NCI-H446 treated with DMSO at 0.1 percent for 48 hours (cell line): ENCODE results near the gene RBFOX2.

Source experiments
- DNase-seq: peaks from one replicate; lab custom pipeline; 2025; lab: John Stamatoyannopoulos, UW

The RBFOX2 gene

GRCh38 chr22:35973388-35973787, 55.2 kb downstream of the RBFOX2 start:
- DNase-seq: no peak

DNA sequence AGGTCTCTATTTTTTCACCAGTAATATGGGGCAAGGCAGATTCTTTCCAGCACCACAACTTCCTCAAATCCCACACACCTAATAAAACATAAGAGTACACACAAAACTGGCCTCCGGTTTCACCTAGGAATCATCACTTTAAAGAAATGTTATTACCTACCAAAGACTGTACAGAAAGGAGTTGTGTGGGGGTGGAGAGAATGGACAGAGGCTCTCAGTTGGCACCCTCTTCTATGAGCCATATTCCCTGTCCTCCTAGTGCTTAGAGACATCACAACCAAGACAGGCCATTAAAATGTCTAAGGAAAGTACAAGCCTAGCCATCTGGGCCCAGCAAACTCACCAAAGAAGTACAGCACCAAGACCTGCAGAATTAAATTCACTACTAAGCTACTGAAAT, 56.1 kb downstream of the RBFOX2 start:
- DNase-seq: no peak

DNA sequence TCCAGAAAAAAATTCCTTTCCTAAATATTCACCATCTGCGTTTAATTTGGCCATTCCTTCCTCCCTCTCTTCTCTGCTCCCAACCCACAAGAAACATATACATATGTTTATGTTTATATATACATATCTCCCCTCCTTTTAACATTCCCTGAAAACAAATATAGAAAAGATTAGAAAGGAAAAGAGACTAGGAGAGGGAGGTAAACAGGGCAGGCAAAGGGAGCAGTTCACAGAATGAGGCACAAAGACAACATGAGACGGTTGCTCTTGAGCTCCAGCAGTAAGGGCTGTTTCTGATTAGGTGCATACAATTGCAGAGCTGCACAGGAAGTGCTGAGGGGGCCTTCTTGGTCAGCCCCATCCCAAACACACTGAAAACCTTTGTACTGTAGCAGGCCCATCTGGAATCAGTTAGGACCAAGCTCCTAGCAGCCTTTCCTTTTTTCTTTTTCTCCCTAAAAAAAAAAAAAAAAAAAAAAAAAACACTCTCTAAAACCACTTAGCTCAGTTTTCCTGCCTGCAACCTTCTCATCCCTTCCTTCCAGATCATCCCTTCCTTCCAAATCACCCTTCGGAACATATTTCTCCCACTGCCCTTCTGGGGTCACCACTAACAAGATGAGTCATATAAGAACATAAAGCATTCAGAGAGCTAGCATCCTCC, 57.0 kb downstream of the RBFOX2 start:
- no peak for DNase-seq

DNA sequence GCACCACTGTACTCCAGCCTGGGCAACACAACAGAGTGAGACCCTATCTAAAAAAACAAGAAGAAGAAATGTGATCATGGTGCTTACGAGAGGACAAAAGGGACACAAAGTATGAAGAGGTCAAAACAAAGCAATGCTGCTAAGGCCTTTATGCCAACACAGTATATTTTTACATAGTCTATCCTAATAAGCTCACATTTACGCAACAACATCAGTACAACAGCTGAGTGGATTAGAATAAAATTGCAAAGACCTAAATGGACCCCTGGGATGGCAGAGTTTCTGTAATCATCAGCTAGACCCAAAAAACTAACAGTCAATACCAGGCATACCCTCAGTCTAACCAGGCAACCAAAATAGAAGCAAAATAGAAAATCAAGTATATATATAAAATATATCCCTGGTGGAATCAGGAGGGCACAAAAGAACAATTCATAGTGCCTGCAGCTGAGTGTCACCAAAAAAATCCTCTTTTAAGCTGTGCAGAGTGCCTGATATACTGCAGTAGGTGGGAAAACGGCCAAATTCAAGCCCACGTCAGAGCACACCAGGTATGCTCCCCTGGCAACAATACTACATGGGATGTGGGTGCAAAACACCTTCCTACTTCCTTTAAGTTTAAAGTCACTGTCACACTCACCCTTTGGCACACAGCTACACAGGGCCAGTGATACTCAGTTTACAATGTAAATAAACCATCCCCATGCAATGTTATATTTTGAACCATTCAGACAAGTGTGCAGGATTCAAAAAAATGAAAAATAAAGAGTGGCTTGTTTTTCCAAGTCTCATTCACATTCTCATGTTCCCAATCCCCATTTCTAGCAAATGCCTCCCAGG, 57.8 kb downstream of the RBFOX2 start:
- no peak for DNase-seq

DNA sequence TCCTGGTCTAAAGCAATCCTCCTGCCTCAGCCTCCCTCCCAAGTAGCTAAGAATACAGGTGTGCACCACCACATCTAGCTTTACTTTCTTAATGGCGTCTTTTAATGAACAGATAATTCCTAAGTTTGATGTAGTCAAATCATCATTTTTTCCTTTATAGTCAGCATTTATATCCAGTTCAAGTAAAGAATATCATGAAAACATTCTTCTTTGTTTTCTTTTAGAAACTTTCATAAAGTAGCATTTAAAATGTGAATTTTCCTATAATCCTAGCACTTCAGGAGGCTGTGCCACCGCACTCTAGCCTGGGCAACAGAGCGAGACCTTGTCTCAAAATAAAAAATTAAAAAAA, 61.6 kb downstream of the RBFOX2 start:
- no peak for DNase-seq

GRCh38 chr22:35966314-35967045, 62.1 kb downstream of the RBFOX2 start:
- no peak for DNase-seq

GRCh38 chr22:35963237-35963810, 65.3 kb downstream of the RBFOX2 start:
- DNase-seq: no peak

GRCh38 chr22:35961480-35962295, 66.9 kb downstream of the RBFOX2 start:
- no peak for DNase-seq

DNA sequence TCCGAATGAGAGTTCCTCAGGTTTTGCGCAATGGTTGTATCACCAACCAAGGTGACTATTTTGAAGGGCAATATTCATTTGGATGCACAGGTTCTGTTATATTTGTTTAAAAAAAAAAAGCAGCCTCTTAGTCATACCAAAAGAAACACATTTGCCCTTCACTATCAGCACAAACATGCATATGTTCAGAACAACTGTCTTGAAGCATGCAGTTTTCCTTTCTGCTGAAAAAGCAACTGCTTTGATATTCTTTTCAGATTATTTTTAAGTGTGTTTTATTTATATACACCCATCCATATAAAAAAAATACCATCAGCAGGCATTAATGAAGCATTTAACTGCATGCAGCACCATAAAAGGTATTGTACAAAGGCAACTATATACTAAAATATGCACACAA, 67.8 kb downstream of the RBFOX2 start:
- DNase-seq: no peak

DNA sequence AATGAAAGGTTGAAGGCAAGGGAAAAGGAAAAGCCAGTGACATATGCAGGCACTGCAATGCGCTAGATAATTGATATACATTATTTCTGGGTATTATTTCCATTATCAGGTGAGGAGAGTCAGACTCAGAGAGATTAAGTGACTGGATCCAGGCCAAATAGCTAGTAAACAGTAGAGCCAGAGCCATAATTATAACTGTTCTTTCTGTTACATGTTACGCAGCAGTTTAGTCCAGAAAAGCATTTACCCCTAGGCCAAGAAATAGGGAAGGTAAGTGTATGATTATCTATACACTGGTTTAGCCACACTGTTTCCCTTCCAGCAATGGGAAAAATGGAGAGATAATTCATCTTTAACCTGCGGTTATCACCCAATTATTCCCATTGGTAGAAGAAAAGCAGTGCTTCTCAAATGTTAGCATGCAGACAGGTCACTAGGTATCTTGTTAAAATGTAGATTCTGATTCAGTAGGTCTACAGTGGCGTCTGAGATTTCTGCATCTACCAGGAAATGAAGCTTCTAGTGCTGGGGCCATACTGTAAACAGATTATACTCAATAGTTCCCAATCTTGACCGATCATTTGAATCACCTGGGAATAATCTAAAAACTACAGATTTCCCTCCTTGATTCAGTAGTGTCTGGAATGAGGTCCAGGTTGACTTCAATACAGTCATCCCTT, 69.4 kb downstream of the RBFOX2 start:
- no peak for DNase-seq

GRCh38 chr22:35958334-35958733, 70.3 kb downstream of the RBFOX2 start:
- no peak for DNase-seq

DNA sequence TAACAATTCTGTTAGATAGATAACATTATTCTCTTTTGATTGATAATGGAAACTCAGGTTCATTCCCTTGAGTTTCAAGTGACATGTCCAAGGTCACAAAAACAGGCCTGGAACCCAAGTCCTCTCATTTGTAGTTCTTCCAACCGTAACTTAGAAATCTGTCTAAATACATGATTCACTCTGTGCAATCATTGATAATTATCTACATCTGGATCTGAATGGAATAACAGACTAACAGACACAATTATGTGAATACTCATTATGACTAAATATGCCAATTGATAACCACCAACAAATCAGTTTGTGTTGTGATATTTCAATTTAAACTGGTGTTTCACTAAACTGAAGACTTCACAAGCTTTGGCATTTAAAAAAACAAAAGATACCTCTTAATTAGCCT, 71.0 kb downstream of the RBFOX2 start:
- DNase-seq: no peak

- DNase-seq: no peak
These were observed 71.8 kb downstream of the RBFOX2 start for GRCh38 chr22:35956850-35957249.

GRCh38 chr22:35955546-35955945, 73.1 kb downstream of the RBFOX2 start:
- DNase-seq: no peak

DNA sequence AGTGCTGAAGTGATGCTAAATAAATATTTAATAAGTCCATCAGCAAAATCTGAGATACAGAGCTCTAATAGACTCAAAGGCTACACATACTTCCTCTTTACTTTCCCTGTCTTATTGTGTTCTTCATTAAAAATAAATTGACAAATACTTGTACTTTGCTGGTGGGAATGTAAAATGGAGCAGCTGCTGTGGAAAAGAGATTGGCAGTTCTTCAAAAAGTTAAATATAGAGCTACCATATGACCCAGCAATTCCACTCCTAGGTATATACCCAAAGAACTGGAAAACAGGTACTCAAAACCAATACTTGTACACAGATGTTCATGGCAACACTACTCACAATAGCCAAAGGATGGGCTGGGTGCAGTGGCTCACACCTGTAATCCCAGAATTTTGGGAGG, 76.0 kb downstream of the RBFOX2 start:
- DNase-seq: no peak

- no peak for DNase-seq
These were observed 78.4 kb downstream of the RBFOX2 start for GRCh38 chr22:35950262-35950661.

DNA sequence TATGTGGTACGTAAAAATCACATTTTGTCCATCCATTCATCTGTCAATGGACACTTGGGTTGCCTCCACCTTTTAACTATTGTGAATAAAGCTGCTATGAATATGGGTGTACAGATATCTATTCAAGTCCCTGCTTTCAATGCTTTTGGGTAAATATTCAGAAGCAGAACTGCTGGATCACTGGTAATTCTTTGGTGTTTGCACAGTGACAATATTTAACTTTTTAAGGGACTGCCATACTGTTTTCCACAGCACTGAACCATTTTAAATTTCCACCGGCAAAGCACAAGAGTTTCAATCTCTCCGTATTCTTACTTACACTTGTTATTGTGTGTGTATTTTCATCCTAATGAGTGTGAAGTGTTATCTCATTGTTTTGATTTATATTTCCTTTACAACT, 79.4 kb downstream of the RBFOX2 start:
- DNase-seq: no peak

DNA sequence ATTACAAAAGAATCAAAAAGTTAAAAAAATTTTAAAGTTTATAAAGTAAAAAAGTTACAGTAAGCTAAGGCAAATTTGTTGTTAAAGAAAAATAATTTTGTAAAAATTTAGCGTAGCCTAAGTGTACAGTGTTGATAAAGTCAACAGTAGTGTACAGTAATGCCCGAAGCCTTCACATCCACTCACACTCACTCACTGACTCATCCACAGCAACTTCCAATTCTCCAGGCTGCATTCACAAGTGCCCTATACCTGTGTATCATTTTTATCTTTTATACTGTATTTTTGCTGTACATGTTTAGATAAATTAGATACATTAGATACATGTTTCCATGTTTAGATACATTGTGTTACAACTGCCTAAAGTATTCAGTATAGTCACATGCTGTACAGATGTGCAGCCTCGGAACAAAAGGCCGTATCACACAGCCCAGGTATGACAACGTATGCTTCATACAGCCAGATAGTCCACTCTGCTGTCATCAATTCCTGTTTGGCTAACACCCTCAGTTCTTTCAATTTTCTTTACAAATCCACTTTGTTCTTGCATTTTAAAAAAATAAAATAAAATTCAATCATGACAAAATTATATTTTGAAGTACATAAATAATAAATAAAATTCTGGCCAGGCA, 80.7 kb downstream of the RBFOX2 start:
- DNase-seq: no peak

GRCh38 chr22:35944458-35944857, 84.2 kb downstream of the RBFOX2 start:
- no peak for DNase-seq

GRCh38 chr22:35940166-35940565, 88.5 kb downstream of the RBFOX2 start:
- DNase-seq: no peak

DNA sequence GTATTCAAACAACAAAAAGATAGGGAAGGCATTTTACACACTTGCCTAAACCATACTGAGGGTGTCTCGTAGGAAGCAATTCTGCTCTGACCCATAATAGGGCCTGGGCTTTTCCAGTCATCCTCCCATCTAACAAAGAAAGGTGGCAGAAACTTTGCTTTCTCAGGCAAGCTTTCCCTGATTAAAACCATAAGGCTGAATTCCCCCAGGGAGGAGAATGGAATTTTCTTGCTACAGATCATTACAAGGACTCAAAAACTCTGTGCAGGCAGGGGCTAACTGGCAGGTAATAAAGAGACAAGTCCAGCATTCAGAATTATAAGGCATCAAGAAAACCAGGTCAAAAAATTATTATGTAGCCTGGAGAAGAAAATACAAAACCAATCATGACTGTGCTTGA, 90.4 kb downstream of the RBFOX2 start:
- no peak for DNase-seq
